ENCODE data around the gene ECSIT.

- TF ChIP-seq CTCF (IDR thresholded peaks at IDR 0.05): no peak
- TF ChIP-seq EZH2 (IDR thresholded peaks at IDR 0.05; ENCODE audit: borderline replicate concordance, insufficient read depth, low read depth, low read length, poor library complexity, severe bottlenecking): no peak
These were observed 24.4 kb downstream of the ECSIT start for GRCh38 chr19:11504502-11505031.

All from B cell (primary cell).